GM19372 (cell line): Measurements from ENCODE around the gene INCA1.

Experiments used
- ATAC-seq: cut with Tn5 transposase; IDR thresholded peaks from one replicate; pipeline ENCODE4 v1.9.1; 2021; ENCODE audit warnings: mild to moderate bottlenecking, low read depth, moderate library complexity; ENCODE audit not compliant: unreplicated experiment

Gene INCA1

DNA sequence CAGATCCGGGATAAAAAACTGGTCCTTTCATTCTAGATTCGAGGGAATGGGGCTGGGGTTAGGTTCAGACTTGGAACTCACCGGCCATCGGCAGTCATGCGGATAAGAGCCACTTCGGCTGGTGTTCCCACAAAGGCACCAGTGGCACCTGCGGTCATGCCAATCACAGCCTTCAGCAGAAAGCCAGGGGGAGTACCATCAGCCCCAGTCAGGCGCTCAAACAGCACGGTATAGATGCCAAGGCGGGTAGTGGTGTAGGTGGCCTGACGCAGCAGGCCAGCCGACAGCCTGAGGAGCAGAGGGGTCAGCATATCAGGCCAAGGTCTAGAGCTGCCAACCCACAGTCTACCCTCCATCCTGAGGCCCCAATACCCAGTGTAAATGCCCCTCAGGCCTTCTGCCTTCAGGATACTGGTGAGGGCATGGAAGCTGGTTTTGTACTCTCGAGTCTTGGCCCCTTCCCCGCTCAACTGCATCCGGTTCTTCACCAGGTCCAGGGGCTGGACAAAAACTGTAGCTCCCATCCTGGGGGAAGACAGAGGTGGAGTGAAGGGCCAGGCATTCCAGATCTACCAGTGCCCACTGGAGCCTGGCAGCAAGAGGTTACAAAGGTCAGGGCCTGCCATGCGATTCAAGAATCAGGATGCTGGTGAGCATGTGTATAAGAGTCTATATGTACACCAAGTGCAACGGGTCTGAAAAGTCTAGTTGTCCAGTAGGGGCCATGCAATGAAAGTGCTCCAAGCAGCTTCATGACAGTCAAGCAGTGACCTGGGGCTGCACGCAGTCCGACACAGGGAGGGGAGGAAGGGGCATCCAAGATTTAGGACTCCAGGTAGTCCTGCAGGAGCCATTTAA, 58.4 kb downstream of the INCA1 start:
- ATAC-seq, result no peak
